Subcutaneous preadipocyte (primary cell): ENCODE measurements around the gene LYPLAL1. TPM values are rescaled to one million over a fixed set of nuclear protein-coding genes. Genes with fewer than 3 reads are reported as not detected.

Experiments used
- total RNA-seq: library from RNA; depleted of rRNA; stranded (reverse); fragments of >200 nt; gene quantifications from 2 replicates; pipeline ENCODE4 v1.2.3, GENCODE V29; 2012

The LYPLAL1 gene
- 28.7 and 32.7 TPM in 2 replicates for total RNA-seq

DNA sequence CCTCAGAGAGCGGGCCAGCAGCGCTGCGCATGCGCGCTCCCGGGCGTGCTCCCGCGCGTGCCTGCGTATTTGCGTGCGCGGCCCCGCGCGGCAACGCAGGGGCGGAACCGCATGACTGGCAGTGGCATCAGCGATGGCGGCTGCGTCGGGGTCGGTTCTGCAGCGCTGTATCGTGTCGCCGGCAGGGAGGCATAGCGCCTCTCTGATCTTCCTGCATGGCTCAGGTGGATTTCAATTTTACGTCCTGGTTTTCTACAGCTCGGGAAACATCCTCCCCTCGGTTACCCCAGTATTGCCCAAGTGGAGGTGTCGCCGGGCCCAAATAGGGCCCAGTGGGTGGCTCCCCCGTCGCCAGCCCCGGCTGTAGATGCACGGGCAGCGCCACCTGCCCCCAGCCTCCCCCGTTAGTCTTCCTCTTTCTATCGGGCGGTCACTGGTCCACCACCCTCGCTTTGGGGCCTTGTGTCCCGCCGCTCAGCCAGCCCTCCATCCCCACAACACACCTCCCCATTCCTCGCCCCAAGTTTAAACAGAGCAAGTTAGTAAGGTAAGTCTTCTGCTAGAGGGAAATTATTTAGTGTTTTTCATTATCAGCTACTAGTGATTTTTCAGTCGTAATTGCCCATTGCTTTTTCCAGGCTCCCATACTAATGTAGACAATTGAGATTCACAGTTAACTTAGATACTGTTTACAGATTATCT is at the start of gene LYPLAL1:
LYPLAL1 (plus strand) TSS at position 121 of the 702 bp plus-strand sequence; CDS start at position 134, 13 bp downstream.

